Measurements from ENCODE around the gene DPF3.

The DPF3 gene

DNA sequence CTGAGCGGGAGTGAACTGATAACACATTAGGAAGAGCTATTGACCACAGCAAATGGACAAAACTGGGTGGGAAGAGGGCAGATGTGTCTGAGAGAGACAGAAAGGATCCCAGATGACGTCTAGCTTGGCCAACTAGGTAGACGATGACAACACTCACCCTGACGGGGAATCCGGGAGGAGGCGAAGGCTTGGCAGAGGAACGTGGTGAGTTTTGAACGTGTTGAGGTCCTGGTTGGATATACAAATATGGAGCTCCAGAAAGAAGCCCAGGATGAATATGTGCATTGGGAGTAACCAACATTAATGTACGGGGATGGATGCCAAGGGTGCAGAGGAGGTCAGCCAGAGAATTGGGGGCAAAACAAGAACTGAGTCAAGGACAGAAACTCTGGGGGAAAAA, 60.7 kb downstream of the DPF3 start:
- no peak for DNase-seq

- no peak for DNase-seq
These were observed 62.9 kb downstream of the DPF3 start for GRCh38 chr14:72830786-72831594.

DNA sequence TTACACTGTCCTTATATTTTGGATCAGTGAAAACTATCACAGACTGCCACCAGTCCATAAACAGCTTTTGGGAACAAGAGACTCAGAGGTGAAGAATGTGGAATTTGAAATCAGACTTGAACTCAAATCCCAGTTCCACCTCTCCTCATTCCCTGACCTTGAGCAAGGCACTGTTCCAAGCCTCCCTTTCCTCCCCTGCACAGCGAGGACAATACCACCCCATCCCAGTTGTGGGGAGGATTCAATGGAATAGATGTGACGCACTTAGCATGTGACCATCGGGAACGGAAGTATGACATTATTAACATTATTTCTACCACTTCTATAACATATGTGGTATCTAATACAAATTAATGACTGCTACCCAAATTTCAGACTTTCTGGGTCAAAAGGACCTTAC, 63.5 kb downstream of the DPF3 start:
- no peak for DNase-seq

DNA sequence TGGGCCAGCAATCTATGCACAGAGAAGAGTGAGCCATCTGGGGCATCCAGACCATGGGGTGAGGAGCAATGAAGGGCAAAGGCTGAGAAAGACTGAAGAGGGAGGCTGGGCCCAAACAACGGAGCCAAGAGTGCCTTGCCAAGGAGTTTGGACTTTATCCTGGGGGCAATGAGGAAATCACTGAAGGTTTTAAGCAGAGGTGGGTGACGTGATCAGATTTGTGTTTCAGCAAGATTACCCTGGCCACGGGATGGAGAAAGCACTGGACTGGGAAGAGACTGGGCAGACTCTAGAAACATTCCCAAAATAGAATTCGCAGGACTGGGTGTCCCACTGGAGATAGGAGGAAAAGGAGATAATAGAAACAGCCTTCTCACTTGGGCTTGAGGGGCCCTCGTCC, 65.3 kb downstream of the DPF3 start:
- DNase-seq: no peak

GRCh38 chr14:72826039-72826438, 67.9 kb downstream of the DPF3 start:
- DNase-seq: no peak

GRCh38 chr14:72825486-72825885, 68.4 kb downstream of the DPF3 start:
- no peak for DNase-seq

DNA sequence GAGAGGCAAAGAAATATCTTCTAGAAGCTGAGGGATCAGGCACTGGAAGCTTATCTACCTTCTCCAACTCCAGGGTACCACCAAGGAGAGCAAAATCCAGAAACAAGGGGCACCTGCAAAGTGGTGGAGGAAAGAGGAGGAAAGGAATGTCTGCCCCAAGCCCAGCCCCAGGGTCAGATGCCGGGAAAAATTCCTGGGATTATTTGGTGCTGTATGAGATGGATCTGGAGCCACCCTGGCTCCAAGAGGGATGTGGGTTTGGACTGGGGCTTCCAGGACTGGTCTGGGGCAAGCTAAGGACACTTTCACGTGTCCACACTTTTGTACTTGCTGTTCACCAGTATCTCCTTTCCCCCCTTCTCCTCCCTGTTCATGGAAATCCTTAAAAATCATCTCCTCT, 69.8 kb downstream of the DPF3 start:
- no peak for DNase-seq

- DNase-seq: no peak
These were observed 70.8 kb downstream of the DPF3 start for GRCh38 chr14:72822946-72823611.

DNA sequence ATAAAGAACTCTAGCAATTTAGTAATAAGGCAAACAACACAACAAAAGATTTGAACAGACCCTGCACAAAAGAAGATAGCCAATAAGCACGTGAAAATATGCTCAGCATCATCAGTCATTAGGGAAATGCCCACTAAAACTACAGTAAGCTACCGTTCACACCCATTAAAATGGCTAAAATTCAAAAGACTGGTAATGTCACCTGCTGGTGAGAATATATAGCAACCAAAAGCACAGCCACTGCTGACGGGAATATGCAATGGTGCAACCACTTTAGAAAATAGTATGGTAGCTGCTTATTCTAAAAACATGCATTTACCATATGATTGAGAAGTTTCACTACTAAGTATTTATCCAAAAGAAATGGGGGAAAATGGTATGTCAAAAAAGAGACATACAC, 74.9 kb downstream of the DPF3 start:
- DNase-seq: no peak

GRCh38 chr14:72816287-72816686, 77.6 kb downstream of the DPF3 start:
- DNase-seq: no peak

DNA sequence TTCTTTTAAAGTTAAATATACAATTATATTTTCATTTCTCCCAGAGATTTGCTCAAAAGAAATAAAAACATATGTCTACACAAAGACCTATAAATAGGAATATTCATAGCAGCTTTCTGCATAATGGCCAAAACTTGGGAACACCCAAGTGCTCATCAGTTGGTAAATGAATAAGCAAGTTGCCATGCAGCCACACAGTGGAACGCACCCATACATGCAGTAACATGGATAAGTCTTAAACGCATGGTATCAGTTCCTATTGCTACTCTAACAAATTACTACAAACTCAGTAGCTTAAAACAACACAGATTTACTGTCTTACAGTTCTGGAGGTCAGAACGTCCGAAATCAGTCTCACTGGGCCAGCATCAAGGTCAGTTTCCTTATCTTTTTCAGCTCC, 78.5 kb downstream of the DPF3 start:
- DNase-seq: no peak

DNA sequence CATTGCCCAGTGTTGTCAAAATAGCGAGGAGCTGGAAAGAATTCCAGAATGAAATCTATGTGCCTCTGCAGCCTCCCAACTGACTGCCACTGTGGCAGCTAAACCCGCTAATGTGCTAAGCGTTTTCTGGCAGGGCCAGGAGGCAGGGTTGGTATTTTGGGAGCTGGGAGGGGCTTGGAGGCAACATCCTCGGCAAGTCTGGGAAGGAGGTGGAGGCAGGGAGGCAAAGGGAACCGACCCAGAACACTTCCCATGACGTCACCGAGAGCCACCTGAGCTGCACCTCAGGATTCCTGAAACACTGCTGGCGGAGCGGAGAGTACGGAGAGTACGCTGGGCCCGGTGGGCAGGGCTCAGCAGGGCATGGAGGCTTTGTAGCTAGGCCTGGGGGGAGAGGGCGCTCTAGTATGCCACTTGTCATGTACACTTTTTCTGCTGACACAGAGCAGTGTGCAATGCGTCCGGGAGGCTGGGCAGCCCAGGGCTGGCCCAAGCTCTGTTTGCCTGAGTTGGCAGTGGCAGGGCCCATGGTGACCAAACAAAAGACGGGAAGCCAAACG, 81.5 kb downstream of the DPF3 start:
- no peak for DNase-seq

DNA sequence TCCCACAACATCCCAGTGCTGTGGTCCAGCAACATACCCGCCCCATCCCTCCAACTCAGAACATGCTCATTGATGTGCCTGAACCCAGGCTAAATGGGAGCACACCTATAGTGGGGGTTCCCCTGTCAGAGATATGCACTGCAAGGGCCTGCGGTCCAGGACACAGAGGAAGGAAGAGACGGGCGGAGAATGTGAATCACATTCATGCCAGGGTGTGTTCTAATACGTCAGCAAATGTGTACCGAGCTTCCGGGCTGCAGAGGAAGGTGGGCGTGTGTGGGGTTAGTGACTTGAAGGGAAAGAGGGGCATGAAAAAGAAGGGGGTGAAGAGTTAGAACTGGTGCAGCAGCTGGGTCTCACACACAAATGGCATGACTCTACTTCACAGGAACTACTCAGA, 83.7 kb downstream of the DPF3 start:
- no peak for DNase-seq

DNA sequence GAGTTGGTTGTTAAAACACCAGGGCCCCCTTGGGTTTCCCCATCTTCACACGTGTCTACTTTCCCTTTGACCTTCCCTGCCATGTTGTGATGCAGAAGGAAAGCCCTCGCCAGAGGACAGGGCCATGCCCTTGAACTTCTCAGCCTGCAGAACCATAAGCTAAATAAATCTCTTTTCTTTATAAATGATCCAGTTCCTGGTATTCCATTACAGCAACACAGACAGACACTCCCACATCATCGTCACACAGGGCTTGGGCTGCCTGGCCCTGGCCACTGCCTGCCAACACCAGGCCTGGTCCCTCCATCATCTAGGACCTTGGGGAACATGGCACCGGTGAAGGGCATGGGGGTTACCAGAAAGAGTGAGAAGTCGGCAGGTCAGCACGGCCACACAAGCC, 84.8 kb downstream of the DPF3 start:
- no peak for DNase-seq

- no peak for DNase-seq
These were observed 85.3 kb downstream of the DPF3 start for GRCh38 chr14:72808564-72808963.

DNA sequence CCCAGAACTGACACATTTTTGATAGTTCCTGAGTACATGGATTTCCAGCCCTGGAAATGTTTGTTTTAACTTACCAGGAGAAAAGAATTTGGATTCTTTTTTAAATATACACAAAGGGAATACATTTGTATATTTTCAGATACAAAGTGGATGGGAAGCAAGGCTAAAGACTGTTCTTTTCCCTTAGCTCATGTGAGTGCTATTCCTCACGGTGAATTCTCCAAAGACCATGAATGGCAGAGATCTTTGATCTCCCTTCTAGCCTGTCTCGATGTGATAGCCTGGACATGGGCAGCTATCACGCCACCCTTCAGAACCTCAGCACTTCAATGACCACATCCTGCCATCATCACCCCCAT, 91.3 kb downstream of the DPF3 start:
- DNase-seq: no peak

DNA sequence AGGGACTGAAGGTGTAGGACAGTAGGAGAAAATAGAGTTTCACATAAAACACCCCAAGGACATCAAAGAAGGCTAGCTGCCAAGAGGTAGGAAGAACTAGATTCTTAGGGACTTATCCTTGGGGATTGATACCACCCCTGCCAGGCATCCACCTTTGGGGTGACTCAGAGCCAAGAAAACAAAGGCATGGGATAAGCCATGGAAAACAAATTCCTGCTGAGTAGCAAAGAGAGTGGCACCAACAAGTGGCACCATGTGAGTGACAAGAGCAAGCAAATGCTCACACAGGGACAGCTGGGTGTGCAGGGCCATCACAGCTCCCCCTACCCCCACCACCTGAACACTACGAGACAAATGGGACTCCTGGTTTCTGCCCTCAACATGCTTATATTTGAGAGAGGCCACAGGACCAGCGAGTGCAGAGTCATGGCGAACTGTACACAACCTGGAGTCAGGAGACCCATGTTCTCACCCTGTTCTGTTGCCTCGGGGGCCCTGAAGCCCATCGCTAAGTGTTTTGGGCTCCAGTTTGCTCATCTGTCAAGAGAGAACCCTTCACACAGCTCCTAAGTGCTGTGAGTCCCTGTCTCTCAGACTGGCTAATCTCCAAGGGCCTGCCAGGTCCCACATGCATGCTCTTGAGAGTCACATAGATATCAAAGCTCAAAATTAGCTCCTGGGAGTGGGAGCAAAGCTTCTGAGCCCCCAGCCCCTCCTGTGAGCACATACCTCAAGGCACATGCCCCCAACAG, 91.9 kb downstream of the DPF3 start:
- DNase-seq: no peak

DNA sequence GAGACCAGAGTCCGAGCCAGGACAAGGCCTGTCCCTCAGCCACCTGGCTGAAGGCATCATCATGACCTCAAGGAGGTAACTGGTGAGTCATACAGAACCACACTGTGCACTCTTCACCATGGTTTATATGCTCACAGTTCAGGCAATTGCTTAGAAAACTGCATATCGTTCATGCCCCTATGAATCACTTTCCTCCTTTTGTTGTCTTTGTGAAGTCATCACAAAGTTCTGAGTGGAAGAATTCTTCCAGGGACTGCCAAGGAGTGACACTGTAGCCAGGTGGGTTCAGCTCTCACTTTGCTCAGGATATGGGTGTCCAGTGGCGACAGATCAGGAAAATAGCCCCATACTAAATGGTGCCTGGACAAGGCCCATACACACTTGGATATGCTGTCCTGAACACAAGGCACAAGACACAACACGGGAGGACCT, 92.5 kb downstream of the DPF3 start:
- no peak for DNase-seq

DNA sequence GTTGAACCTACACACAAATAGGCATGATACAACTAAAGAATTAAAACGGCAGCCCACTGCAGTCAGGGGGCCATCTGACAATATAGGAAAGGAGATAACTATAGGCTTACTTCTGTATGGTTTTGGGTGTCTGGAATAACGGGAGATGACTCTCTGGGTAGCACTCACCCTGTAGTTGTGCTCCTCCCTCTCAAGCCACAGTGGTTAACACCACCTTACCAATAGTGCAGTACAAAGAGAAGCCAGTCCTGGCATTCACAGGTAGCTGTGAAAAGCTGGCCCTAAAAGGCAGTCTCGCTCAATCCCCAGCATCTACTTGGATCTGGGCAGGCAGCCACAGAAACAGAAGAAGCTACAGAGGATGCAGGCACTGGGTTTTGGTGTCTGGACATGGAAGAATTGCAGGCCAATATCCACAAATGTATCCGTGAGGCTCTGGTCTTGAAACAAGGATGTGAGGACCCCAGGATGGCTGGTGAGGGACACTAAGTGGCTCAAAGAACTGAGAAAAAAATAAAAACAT, 93.0 kb downstream of the DPF3 start:
- DNase-seq: no peak

- no peak for DNase-seq
These were observed 93.6 kb downstream of the DPF3 start for GRCh38 chr14:72800296-72800695.

DNA sequence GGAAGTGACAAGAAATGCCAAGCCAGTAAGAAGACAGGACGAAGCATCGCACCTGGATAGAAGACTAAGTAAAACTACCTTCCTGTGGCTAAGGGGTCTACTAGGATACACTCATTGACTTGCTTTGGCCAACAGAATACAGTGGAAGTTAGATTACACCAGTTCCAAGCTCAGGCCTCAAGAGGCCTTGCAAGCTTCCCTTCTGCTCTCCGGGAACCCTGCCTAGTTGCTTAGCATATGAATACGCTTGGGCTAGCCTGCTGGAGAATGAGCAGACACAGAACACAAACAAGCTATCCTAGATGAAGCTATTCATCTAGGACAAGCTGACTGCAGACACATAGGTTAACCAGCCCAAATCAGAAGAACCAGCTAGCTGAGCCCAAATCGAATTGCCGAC, 97.0 kb downstream of the DPF3 start:
- DNase-seq: no peak

- DNase-seq: no peak
These were observed 100.6 kb downstream of the DPF3 start for GRCh38 chr14:72793156-72793939.

Measured in GOT3 (cell line).